Measurements from ENCODE around the gene CA4. TPM values are rescaled to one million over a fixed set of nuclear protein-coding genes. Genes with fewer than 3 reads are reported as not detected.
A peak's percentile ranks its signal among the peaks of the same experiment; 100 is the strongest.

CA4 gene
- total RNA-seq, 3 donors from 2014 or later: 177 to 725 (median 673) TPM

GRCh38 chr17:60134396-60135150 is 15.2 kb upstream of the CA4 start:
- intact Hi-C loops (cut with DNase I, micrococcal nuclease): no loop called here

GRCh38 chr17:60135151-60135950 is 14.4 kb upstream of the CA4 start:
- no peak for TF ChIP-seq CTCF (IDR thresholded peaks at IDR 0.05)

More at GRCh38 chr17:60134396-60135150, 15.2 kb upstream of the CA4 start:
- no peaks in the 10 kb centered on the region for H3K9me3 ChIP-seq
- TF ChIP-seq CTCF (IDR thresholded peaks at IDR 0.05): no peak
- peak overlapping the region; percentile 25 for H3K4me3 ChIP-seq
- H3K36me3 ChIP-seq (ENCODE audit: low read depth): no peaks in the 10 kb centered on the region
- peak in 1 of 3 donors; percentile 12 for DNase-seq
- peaks cover 10% of the 10 kb centered on the region for H3K4me1 ChIP-seq (ENCODE audit: low read depth)
- no peak for ATAC-seq

GRCh38 chr17:60135951-60136666 is 13.7 kb upstream of the CA4 start:
- DNase-seq: peak in 1 of 3 donors; percentile 34
- no peaks in the 10 kb centered on the region for H3K9me3 ChIP-seq
- H3K36me3 ChIP-seq (ENCODE audit: low read depth): no peaks in the 10 kb centered on the region
- intact Hi-C loops (cut with DNase I, micrococcal nuclease): no loop called here
- no peak overlapping the region for H3K4me3 ChIP-seq
- TF ChIP-seq CTCF (IDR thresholded peaks at IDR 0.05): no peak
- peaks cover 14% of the 10 kb centered on the region for H3K4me1 ChIP-seq (ENCODE audit: low read depth)
- ATAC-seq: no peak

More at GRCh38 chr17:60135151-60135950, 14.4 kb upstream of the CA4 start:
- Histone ChIP-seq H3K36me3 (ENCODE audit: low read depth) (no peaks in the 10 kb centered on the region), H3K4me3 (peak overlapping the region; percentile 25), H3K4me1 (ENCODE audit: low read depth) (peaks cover 14% of the 10 kb centered on the region), H3K9me3 (no peaks in the 10 kb centered on the region)
- ATAC-seq: peak; percentile 97
- intact Hi-C loops (cut with DNase I, micrococcal nuclease): no loop called here
- peak; percentile 90 to 93 (median 92) for DNase-seq

GRCh38 chr17:60137731-60138130 is 12.0 kb upstream of the CA4 start:
- Histone ChIP-seq H3K4me1 (ENCODE audit: low read depth) (peaks cover 22% of the 10 kb centered on the region), H3K4me3 (no peak overlapping the region), H3K36me3 (ENCODE audit: low read depth) (no peaks in the 10 kb centered on the region), H3K9me3 (no peaks in the 10 kb centered on the region)
- no peak for TF ChIP-seq CTCF (IDR thresholded peaks at IDR 0.05)
- intact Hi-C loops (cut with DNase I, micrococcal nuclease): no loop called here
- ATAC-seq (no peak), DNase-seq (peak in 1 of 3 donors; percentile 10)

GRCh38 chr17:60138769-60139437 is 10.9 kb upstream of the CA4 start:
- H3K36me3 ChIP-seq (ENCODE audit: low read depth): no peaks in the 10 kb centered on the region
- TF ChIP-seq CTCF (IDR thresholded peaks at IDR 0.05): no peak
- intact Hi-C loops (cut with DNase I, micrococcal nuclease): no loop called here
- ATAC-seq: no peak
- H3K4me3 ChIP-seq: no peak overlapping the region
- no peaks in the 10 kb centered on the region for H3K9me3 ChIP-seq
- DNase-seq: peak in 1 of 3 donors; percentile 46
- H3K4me1 ChIP-seq (ENCODE audit: low read depth): peaks cover 28% of the 10 kb centered on the region
